Astrocyte of the spinal cord (primary cell): ENCODE data around the gene VILL.

Source experiments
- DNase-seq: peaks from one replicate; pipeline ENCODE4 v3.0.0; 2011; ENCODE audit warnings: low read depth, low spot score
- H3K4me3 ChIP-seq: 2 replicates; pipeline ENCODE4 v1.5.1; 2011; ENCODE audit warnings: low read depth, mild to moderate bottlenecking, low read length, moderate library complexity
- in situ Hi-C: cut with HindIII; loops from 2 replicates; pipeline ENCODE4 v1.10.0; 2017; ENCODE audit warnings: low sequenced_read_pairs
- TF ChIP-seq, protein P1 (sequence below): IDR thresholded peaks from 2 replicates; pipeline ENCODE4 v1.5.1; 2012; ENCODE audit warnings: low read depth, mild to moderate bottlenecking, low read length, inconsistent platforms

VILL gene

DNA sequence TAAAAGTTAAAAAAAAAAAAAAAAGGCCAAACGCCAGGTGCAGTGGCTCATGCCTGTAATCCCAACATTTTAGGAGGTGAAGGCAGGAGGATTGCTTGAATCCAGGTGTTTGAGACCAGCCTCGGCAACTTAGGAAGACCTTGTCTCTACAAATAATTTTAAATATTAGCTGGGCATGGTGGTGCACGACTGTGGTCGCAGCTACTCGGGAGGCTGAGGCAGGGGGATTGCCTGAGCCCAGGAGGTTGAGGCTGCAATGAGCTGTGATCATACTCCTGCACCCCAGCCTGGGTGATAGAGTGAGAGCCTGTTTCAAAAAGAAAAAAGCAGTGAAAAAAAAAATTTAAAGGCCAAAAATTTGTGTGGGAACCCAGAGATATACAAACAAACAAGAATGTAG is 45.7 kb downstream of the VILL start:
- DNase-seq: no peak
- in situ Hi-C loops: no loop called here
- H3K4me3 ChIP-seq: no peak overlapping the region
- TF ChIP-seq, protein P1, sequence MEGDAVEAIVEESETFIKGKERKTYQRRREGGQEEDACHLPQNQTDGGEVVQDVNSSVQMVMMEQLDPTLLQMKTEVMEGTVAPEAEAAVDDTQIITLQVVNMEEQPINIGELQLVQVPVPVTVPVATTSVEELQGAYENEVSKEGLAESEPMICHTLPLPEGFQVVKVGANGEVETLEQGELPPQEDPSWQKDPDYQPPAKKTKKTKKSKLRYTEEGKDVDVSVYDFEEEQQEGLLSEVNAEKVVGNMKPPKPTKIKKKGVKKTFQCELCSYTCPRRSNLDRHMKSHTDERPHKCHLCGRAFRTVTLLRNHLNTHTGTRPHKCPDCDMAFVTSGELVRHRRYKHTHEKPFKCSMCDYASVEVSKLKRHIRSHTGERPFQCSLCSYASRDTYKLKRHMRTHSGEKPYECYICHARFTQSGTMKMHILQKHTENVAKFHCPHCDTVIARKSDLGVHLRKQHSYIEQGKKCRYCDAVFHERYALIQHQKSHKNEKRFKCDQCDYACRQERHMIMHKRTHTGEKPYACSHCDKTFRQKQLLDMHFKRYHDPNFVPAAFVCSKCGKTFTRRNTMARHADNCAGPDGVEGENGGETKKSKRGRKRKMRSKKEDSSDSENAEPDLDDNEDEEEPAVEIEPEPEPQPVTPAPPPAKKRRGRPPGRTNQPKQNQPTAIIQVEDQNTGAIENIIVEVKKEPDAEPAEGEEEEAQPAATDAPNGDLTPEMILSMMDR: no peak

DNA sequence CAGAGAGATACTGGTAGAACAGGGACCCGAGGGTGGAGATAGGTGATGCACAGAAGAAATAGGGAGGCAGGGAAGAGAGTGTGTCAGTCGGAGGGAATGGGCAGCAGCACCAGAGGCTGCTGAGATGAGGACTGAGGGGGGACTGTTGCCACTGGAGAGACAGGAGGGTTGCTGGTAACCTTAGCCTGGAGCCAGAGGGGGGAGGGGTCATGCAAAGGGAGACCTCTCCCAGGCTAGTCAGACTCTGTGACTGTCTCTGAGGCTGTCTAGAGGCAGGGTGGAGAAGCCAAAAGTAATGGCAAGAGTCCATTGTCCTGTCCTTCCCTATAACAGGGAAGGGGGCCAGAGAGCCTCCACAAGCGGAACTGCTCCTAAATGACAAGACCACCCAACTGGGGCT is 46.3 kb downstream of the VILL start:
- DNase-seq: no peak
- H3K4me3 ChIP-seq: no peak overlapping the region
- TF ChIP-seq, protein P1: no peak
- in situ Hi-C loops: no loop called here

DNA sequence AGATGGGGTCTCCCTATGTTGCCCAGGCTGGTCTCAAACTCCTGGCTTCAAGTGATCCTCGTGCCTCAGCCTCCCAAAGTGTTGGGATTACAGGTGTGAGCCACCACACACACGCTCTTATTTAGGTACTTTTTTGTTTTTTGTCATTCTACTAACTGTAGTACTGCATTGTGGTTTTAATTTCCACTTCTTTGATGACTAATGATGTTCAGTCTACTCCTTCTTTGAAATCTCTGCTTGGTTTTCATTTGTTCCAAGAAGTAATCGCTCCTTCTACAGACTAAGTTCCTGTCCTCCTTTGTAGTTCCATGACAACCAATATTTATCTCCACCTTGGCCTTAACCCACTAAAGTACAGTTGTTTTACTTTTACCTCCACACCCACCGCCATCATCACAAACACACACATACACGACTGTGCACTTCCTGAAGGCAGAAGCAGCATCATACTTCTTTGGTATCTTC is 47.9 kb downstream of the VILL start:
- no peak for DNase-seq
- in situ Hi-C loops: no loop called here
- no peak overlapping the region for H3K4me3 ChIP-seq
- TF ChIP-seq, protein P1: no peak

DNA sequence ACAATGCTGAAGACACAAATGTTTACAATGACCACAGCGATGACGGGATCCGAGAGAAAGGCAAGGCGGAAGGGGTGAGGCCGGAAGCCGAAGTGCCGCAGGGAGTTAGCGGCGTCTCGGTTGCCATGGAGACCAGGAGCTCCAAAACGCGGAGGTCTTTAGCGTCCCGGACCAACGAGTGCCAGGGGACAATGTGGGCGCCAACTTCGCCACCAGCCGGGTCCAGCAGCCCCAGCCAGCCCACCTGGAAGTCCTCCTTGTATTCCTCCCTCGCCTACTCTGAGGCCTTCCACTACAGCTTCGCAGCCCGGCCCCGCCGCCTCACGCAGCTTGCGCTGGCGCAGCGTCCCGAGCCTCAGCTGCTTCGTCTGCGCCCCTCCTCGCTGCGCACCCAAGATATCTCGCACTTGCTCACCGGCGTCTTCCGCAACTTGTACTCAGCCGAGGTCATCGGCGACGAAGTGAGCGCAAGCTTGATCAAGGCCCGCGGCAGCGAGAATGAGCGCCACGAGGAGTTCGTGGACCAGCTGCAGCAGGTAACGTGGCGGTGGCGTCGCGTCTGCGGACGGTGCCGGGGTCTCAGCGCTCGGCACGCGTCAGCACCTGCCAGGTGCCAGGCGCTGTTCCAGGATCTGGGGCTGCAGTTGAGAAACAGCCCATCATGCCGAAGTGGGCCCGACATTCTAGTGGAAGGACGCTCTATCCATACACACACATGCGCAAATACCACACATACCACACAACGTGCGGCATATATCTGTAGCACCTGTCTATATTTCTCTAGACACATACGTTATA is 48.7 kb downstream of the VILL start, which contains the start of gene DLEC1:
Gene DLEC1, plus strand, starts transcription at position 108 of the 798 bp plus-strand sequence. Its CDS starts 18 bp downstream, at position 126.
- TF ChIP-seq, protein P1: no peak
- DNase-seq: peak; percentile 38
- in situ Hi-C loops: no loop called here
- H3K4me3 ChIP-seq: peak within 1 kb of the TSS; percentile 40

DNA sequence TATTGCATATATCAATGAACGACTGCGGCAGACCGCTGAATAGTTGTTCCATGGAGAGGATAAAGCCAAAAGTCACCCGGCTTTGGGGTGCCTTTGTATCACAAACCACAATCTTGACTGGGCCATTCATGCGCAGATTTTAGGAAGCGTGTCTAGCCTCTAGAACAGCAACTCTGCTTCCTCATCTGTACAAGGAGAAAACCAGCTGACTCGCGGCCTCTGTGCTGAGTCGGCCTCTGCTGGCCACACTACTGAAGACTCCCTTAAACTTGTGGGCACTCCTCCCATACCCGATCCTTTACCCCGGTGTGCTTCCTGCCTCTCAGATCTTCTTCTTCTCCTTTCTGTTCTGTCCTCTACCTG is 49.3 kb downstream of the VILL start:
- in situ Hi-C loops: no loop called here
- no peak overlapping the region for H3K4me3 ChIP-seq
- DNase-seq: peak; percentile 52
- TF ChIP-seq, protein P1: peak; percentile 35

DNA sequence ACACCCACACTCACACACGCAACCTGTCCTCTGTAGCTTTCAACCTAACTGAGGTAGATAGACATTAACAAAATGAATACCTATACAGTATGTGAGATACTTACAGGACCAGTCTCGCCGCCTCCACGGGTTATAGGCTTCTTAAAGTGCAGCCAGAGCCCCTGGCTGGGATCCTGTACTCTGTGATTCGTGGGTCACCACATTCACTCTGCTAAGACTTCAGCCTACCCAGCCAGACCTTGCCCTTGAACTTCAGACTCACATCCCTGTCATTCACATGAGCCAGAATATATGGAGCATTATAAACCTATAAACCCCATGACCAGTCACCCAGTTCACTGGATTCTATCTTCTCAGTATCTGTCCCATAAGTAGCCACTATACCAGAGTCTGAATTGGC is 49.8 kb downstream of the VILL start:
- TF ChIP-seq, protein P1: no peak
- H3K4me3 ChIP-seq: no peak overlapping the region
- no peak for DNase-seq
- in situ Hi-C loops: no loop called here
